Skeletal muscle cell (primary cell): ENCODE measurements around the gene HELZ2.

ENCODE experiments used
- DNase-seq: peaks from one replicate; pipeline ENCODE4 v3.0.0-alpha.2; 2010; ENCODE audit warnings: low read depth
- H3K4me3 ChIP-seq: 2 replicates; pipeline ENCODE4 v1.5.1; 2011; ENCODE audit warnings: low read depth, mild to moderate bottlenecking, control low read depth, low read length, moderate library complexity

The HELZ2 gene

DNA sequence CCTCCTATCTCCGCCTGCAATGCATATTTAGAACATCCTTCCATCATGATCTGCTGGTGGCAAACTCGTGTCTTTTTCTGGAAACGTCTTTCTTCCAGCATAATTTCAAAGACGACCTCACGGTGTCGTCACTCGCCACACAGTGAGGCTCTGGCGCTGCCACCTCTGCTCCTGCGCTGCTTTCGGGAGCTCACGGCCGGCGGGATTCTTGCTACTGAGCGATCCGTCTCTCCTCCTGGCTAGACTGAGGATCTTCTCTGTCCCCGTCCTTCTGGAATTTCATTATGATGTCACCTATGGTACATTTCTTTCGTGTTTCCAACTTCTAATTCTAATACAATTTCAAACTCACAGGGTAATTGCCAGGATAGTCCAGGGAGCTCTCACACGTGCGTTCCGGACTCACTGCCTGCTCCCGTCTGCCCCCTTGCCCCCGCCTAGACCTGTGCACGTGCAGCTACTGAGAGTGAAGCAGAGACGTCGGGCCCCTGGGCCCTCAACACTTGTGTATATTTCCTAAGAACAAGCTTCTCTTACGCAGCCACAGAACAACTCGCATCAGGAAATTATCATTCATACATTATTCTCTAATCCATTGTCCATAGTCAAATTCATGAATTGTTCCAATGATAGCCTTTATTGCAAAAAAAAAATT is 25.5 kb upstream of the HELZ2 start:
- H3K4me3 ChIP-seq, result no peak overlapping the region
- no peak for DNase-seq

DNA sequence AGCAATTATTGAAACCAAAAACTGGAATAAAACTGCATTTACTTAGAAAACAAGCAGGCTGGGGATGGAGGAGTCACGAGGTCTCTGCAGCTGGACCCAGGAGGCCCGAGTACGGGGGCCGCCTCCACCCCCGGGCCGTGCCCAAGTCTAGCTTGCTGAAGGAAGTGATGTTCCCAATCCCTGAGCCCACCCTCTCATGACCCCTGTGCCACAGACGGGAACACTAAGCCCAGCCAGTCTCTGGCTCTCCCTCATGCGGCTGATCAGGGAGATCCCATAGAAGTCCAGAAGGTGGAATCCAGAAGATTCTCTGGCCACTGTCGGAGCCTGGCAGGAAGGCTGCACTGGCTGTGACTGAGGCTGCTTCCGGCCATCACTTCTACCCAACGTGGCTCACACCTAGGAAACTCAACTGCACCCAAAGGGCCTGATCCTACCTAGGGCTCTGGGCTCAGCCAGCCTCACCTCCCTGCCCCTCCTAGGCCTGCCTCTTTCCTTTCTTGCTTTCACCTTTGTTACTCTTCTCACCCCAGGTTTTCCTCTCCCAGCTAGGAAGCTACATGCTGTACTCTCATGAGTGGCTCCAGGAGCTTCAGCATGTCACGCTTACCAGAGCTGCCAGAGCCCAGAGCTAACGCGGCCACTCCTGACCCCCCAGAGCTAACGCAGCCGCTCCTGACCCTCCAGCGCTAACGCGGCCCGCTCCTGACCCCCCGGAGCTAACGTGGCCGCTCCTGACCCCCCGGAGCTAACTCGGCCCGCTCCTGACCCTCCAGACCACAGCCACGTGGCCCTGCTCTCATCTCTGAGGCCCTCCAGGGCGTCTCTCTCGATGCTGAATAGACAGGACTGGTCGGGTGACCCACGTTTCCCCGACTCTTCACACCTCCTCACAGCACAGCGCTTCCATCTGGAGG is 24.7 kb upstream of the HELZ2 start:
- no peak overlapping the region for H3K4me3 ChIP-seq

DNA sequence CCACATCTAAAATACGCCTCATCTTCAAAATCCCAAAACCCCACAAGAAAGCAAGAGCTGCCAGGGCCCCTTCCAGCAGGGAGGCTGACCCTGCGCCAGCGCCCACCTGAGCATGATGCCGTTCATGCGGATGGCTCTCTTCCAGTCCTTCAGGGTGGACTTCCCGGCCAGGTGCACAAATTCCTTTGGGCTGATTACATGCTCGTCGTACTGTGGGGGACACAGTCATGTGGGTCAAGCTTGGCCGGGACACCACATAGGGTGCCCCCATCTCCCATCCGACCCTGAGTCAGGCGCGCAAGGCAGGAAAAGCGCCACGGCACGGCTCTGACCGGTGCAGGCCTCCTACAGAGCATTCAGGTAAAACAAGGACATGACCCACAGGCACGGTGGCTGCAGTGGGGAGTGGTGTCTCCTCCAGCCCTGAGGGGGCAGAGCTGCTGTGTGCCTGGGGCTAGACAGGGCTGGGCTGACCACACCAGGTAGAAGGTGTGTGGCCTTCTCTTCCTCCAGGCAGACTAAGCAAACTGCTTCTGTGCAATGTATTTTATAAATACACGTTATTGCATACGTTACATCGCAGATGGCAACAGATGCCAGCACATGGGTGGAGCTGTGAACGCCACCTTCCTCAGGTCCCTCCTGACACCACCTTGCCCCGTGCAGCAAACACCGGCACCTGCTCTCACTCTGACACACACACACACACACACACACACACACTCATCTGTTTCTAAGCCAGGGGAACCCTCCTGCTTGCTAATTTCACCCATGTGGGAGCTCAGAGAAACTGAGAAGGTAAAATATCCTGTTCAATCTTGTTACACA is 23.8 kb upstream of the HELZ2 start:
- no peak for DNase-seq
- H3K4me3 ChIP-seq, result no peak overlapping the region

More for the DNA sequence above, 24.7 kb upstream of the HELZ2 start:
- no peak for DNase-seq

DNA sequence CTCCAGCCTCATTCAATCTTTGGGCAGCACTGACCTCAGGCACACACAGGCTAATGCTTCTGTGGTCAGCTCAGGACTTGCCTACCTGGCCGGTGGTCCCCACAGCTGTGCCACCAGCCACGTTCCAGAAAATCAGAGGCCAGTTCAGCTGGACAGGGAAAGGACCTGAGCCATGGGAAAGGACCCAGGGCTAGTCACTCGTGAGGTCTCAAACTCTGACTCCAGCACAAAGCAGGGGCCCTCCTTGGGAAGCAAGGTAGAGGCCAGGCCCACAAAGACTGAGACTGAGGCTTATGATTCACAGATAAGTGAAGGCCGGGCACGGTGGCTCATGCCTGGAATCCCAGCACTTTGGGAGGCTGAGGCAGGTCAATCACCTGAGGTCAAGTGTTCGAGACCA is 22.4 kb upstream of the HELZ2 start:
- no peak for DNase-seq

DNA sequence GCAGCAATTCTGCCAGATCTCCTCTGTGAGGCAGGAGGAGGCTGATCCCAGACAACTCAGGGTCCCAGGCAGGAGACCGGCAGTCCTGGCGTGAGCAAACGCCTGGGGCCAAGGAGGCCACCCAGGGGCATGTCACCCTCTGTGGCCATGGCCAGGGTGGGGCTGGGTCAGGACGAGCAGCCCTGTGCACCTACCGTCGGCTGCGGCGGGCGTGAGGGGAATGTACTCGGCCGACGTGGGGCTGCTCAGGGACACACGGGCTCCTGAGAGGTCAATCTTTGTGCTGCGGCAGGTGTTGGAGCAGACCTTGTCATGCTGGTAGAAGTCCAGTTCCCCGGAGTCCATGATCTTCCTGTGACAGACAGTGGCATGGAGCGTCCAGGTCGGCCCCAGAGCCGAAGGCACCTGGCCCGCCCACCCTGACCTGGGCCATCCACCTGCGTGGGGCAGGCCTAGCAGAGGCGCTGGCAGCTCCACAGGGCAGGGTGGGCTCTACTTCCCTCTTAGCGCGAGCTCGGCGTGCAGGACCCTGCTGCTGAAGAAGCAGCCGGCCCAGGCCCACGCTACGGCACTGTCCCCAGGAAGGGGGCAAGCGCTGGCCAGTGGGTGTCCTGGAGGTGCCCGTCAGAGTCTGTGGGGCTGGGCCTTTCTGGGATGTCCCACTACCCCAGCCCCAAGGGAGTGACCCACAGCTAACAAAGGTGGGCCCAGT is 21.5 kb upstream of the HELZ2 start:
- no peak overlapping the region for H3K4me3 ChIP-seq
- no peak for DNase-seq

More for the DNA sequence above, 22.4 kb upstream of the HELZ2 start:
- no peak overlapping the region for H3K4me3 ChIP-seq

DNA sequence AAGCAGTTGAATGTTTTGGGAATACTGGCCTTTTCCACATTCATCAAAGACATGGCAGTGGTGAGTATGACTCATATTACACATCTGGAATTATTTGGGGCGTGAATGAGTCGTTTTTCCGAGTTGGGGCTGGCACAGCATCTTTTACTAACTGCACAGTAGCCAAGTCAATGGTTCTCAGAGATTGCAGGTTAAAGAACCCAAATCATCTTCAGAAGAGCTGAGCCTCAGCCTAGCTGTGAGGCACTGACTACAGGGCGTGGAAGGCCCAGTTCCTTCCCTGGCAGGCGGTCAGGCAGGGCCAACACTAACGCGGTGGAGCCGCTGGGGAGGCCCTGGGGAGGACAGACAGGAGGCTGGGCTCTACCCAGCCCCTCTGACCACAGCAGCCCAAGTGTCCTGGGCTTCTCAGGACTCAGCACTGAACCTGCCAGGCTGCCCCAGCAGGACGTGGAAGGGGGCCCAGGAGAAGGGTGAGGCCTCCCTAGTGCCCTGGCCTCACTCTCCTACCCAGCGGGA is 20.1 kb upstream of the HELZ2 start:
- H3K4me3 ChIP-seq, result no peak overlapping the region
- DNase-seq, result no peak

DNA sequence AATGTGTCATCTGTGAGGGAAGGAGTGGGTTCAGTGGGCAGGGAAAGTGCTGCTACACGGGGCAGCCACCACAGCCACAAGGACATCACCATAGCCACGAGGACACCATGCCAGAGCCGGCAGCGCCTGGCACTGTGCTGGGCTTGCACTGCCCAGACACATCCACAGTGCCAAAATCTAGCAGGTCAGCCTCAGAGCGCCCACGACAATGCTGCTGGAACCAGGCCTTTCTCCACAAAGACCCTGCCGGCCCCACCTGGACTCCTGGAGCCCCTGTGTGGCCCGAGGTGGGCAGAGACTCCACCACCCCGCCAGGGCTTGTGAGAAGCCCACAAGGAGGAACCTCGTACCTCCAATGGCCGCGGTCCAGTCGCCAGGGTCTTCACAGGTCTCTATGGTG is 18.6 kb upstream of the HELZ2 start:
- no peak for DNase-seq
- no peak overlapping the region for H3K4me3 ChIP-seq

DNA sequence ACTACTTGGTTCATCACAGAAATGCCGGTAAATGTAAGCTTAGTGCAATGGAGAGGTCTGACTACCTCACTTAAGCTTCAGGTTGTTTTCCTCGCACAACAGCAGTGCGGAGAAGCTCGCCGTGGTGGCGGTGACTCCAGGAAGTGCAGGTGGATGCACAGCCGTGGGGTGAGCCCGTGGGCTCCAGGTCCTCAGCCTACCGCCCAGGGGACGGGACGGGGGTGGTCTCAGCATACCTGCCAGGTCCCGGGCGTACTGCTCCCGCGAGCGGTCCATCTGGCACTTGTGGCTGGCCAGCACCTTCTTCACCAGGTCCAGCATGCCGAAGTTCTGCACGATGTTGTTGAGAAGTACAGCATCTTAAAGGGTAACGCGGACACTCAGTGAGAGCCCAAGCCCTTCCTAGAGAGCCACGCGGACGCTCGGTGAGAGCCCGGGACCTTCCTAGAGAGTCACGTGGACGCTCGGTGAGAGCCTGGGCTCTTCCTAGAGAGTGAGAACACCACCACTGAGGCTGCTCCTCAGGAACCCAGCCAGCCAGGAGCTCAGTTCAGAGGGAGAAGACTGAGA is 17.8 kb upstream of the HELZ2 start:
- no peak for DNase-seq
- no peak overlapping the region for H3K4me3 ChIP-seq

DNA sequence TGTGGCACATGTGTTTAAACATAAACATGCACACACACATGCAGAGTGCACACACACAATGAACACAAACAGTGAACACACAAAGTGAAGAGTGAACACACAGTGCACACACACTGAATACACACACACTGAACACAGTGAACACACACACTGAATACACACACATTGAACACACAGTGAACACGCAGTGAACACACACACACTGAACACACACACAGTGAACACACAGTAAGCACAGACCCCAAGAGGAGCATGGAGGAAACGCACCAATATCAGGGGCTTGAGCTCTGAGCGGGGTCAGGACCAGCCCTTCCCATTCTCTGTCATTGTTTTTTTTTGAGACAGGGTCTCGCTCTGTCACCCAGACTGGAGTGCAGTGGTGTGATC is 17.1 kb upstream of the HELZ2 start:
- no peak for DNase-seq
- H3K4me3 ChIP-seq, result no peak overlapping the region

DNA sequence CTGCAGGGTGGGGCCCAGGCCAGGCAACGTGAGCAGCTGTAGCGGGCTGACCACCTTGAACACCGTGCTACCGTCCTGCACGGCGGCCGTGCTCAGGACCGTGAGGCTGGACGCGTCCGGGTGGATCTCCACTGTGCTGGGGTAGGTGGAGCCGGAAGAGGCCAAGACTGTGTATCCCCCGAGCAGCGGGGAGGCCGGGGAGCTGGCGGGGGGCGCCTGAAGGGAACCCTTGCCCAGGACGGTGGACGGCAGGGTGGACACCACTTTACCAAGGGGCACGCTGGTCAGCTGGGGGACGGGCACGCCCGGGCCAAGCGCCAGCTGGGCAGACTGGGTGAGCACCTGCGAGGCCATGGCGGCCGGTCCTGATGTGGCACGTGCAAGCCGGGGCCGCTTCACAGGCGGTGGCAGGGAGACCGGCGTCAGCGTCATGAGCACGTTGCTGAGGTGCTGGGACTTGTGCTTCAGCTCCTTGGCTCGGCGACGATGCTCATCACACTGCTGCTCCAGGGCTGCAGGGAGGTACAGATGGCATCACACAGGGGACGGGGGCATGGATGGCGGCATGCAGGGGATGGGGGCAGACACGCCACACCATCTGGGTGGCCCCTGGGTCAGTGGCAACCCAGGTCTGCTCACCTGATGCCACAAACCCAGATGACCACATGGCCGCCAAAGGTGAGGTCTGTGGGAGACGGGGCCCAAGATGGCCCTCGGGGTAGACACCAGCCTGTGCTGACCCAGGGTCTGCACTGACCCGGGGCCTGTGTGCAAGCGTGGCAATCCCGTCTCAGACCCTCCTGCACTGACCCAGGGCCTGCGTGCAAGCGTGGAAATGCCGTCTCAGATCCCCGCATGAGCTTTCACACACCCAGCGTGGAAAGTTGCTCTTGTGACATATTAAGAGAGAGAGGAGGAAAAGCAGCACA is 16.4 kb upstream of the HELZ2 start:
- DNase-seq, result no peak
- H3K4me3 ChIP-seq, result no peak overlapping the region

DNA sequence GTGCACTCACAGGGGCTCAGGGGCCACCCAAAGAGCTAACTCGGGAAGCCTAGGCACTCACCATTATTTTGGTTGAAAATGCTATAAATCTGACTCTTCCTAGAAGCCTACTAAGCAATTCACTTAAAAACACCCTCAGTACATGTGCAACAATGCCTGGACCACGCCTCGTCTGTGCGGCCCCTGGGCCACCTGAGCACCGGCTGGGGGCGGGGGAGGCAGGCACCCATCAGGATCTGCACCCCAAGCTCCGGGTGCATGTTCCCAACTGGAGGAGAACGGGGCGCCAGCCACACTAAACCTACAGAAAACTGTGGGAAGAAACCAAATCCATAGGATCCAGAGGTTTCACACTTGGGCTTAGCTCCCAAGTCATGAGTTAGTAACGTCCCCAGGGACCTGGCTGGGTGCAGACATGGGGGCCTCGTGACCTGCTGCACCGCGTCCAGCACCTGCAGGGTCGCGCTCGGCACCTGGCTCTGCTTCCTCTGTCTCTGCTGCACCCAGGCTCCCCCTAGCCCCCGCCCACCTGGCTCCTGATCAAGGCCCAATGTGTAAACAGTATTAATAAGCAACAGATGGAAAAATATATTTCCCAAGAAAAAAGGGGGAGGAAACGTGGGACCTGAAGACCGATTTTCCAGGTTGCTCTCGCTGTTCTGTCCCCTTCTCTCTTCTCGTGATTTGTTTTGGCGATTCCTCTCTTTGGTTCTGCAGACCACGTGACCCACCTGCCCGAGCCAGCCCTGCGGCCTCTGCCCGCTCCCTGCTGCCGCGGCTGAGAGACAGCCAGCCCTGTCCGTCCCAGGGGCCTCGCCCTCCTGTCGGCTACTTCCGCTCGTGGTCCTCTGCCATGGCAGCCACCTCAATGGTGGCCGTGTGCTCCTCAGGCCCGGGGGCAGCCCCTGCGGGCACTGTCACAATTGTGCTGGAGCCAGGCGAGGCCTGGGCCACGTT is 15.5 kb upstream of the HELZ2 start:
- no peak for DNase-seq
- H3K4me3 ChIP-seq, result no peak overlapping the region

DNA sequence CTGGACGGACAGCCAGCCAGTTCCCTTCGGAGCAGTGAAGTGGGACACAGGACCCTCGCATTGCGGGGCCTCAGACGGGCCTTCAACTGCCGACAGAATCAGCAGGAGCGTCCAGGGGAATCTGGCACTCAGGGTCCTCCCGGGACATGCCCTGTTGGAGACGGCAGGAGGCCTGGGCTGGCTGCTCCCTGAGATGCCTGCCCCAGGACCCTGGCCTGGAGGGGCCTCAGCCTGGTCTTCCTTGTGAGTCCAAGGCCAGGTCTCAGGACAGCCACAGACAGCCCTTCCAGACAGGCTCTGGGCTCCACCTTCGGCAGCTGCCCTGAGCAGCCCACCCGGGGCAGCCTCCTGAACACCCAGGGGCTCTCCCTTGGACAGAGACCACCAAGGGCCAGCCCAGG is 14.6 kb upstream of the HELZ2 start:
- no peak overlapping the region for H3K4me3 ChIP-seq

DNA sequence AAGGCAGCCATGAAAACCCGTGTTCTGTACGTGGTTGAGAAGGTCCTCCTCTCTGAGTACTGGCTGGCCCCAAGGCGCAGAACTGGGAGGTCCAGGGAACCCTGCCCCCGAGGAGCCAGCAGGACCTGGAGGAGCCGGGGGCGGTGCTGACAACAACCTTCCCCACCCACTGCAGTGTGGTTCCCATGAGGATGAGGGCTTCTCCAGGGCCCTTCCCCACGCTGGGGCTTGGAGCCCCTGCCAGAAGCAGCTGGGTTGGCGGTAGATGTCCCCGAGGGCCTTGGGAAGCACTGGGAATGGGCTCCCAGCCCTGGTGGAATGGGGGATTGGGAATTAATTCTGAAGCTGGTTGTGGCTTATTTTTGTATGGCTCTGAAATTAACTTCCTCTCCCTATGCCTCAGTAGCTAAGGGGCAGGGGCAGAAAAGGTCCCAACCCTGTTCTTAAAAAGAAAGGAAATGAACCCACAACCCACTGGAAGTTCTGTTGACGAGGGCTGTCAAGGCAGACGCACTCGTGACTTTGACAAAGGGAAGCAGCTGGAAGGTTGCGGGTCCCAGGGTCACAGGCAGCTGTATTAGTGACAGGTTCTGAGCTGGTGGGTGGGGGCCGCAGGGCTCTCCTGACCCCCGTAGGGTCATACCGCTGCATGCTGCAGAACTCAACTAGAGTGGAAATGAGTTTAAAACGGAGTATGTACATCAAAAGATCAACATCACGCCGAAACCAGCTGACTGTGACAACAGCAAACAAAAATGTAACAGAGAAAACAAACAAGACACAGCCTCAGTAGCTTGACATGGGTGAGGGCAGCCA is 13.9 kb upstream of the HELZ2 start:
- no peak for DNase-seq

More for the DNA sequence above, 14.6 kb upstream of the HELZ2 start:
- DNase-seq, result no peak

DNA sequence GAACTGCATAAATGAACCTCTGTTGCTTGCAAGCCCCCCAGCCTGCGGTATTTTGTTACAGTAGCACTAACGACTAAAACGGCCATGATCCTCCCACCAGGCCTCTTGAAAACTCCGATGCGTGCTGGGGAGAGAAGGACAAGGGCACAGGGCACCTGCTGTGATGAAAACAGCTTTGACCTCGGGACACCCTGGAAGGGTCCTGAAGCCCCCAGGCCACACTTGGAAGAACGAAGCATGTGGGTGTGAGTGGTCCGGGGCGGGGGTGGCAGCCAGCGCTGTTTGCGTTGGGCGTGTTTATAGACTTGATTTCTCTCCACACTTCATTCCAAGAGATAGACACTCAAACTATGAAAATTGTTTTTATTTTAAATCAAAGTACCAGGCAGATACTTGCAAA is 13.2 kb upstream of the HELZ2 start:
- no peak for DNase-seq
- H3K4me3 ChIP-seq, result no peak overlapping the region

More for the DNA sequence above, 13.9 kb upstream of the HELZ2 start:
- H3K4me3 ChIP-seq, result no peak overlapping the region

DNA sequence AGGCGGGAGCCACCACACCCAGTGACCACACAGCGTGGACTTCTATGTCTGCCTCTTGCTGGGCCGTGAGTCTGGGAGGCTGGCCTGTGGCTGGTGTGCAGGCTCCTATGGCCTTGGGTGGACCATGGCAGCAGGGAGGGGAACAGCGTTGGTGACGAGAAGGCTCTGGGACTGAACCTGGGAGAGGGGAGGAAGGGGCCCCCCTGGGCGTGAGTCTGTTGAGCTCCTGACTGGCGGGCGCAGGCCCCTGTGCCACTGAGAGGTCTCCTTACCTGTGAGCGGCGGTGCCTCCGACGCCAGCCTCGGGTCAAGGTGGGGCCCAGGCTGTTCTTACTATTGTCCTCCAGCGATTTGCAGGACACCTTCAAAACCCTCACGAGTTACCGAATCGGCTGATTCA is 12.8 kb upstream of the HELZ2 start:
- H3K4me3 ChIP-seq, result no peak overlapping the region
- DNase-seq, result no peak
